HepG2 (cell line): Measurements from ENCODE around the gene TSC22D4. TPM values are rescaled to one million over a fixed set of nuclear protein-coding genes. Genes with fewer than 3 reads are reported as not detected.

Experiments used
- BRD4 ChIP-seq: sonication (generic); formaldehyde crosslinking; IDR thresholded peaks from 2 replicates; pipeline ENCODE4 v1.4.0; 2020; ENCODE audit warnings: missing genetic modification reagents
- DMTF1 ChIP-seq: sonication (generic); formaldehyde crosslinking; IDR thresholded peaks from 2 replicates; pipeline ENCODE4 v1.4.0; 2020; ENCODE audit warnings: mild to moderate bottlenecking, missing genetic modification reagents
- EED ChIP-seq: sonication (generic); formaldehyde crosslinking; IDR thresholded peaks from 2 replicates; pipeline ENCODE4 v1.5.0; 2020; ENCODE audit warnings: mild to moderate bottlenecking, missing genetic modification reagents
- FOSL2 ChIP-seq: sonication (generic); formaldehyde crosslinking; IDR thresholded peaks from 2 replicates; pipeline ENCODE4 v1.4.0; 2020; ENCODE audit warnings: missing genetic modification reagents
- HNRNPK ChIP-seq: fragments of 200-400 bp; formaldehyde crosslinking; IDR thresholded peaks from 2 replicates; pipeline ENCODE4 v1.6.1; 2018; ENCODE audit warnings: low read length, low read depth, moderate library complexity, mild to moderate bottlenecking; ENCODE audit not compliant: poor library complexity, severe bottlenecking
- HOXA9 ChIP-seq: sonication (generic); formaldehyde crosslinking; IDR thresholded peaks from 2 replicates; pipeline ENCODE4 v1.8.1; 2022; ENCODE audit warnings: missing genetic modification reagents, mild to moderate bottlenecking, moderate library complexity, borderline replicate concordance
- IKZF4 ChIP-seq: sonication (generic); formaldehyde crosslinking; IDR thresholded peaks from 2 replicates; pipeline ENCODE4 v1.5.1; 2020; ENCODE audit warnings: borderline replicate concordance, mild to moderate bottlenecking, low read depth, missing genetic modification reagents; ENCODE audit errors: not compliant biosample characterization
- JARID2 ChIP-seq: sonication (generic); formaldehyde crosslinking; IDR thresholded peaks from 2 replicates; pipeline ENCODE4 v1.8.1; 2023; ENCODE audit warnings: missing genetic modification reagents, inconsistent platforms; ENCODE audit not compliant: insufficient replicate concordance
- KMT2A ChIP-seq: sonication (generic); formaldehyde crosslinking; IDR thresholded peaks from 2 replicates; pipeline ENCODE4 v1.4.0; 2020; ENCODE audit warnings: missing genetic modification reagents
- MED13 ChIP-seq: sonication (generic); formaldehyde crosslinking; IDR thresholded peaks from 2 replicates; pipeline ENCODE4 v1.5.0; 2020; ENCODE audit warnings: missing genetic modification reagents
- NFYC ChIP-seq: IDR thresholded peaks from 2 replicates; pipeline ENCODE4 v1.6.1; 2016; ENCODE audit warnings: missing genetic modification reagents, missing compliant biosample characterization
- PBX2 ChIP-seq: IDR thresholded peaks from 2 replicates; pipeline ENCODE4 v1.6.1; 2016; ENCODE audit warnings: control low read depth
- PCBP2 ChIP-seq: fragments of 200-400 bp; formaldehyde crosslinking; optimal IDR thresholded peaks from 2 replicates; pipeline ENCODE3; 2018; ENCODE audit warnings: low read length, low read depth; ENCODE audit not compliant: poor library complexity, severe bottlenecking
- PHB2 ChIP-seq: fragments of 450-650 bp; IDR thresholded peaks from 2 replicates; pipeline ENCODE4 v1.6.1; 2018; ENCODE audit not compliant: partially characterized antibody
- RORA ChIP-seq: sonication (generic); formaldehyde crosslinking; IDR thresholded peaks from 2 replicates; pipeline ENCODE4 v1.5.0; 2020; ENCODE audit warnings: mild to moderate bottlenecking, missing genetic modification reagents, moderate library complexity
- SMARCC2 ChIP-seq: fragments of 450-650 bp; IDR thresholded peaks from 2 replicates; pipeline ENCODE4 v1.6.1; 2017; ENCODE audit warnings: antibody characterized with exemption, mild to moderate bottlenecking
- TCF7L2 ChIP-seq: IDR thresholded peaks from 2 replicates; pipeline ENCODE4 v1.6.1; 2011; ENCODE audit warnings: mild to moderate bottlenecking, low read depth, low read length, moderate library complexity
- TFAP4 ChIP-seq: sonication (generic); IDR thresholded peaks from 2 replicates; pipeline ENCODE4 v1.6.1; 2016; ENCODE audit warnings: low read depth, borderline replicate concordance
- ZBTB42 ChIP-seq: sonication (generic); formaldehyde crosslinking; IDR thresholded peaks from 2 replicates; pipeline ENCODE4 v1.5.0; 2020; ENCODE audit warnings: mild to moderate bottlenecking, missing genetic modification reagents
- ZBTB8A ChIP-seq: sonication (generic); formaldehyde crosslinking; IDR thresholded peaks from 2 replicates; pipeline ENCODE4 v1.4.0; 2020; ENCODE audit warnings: mild to moderate bottlenecking, low read depth, missing genetic modification reagents, borderline replicate concordance
- ZNF3 ChIP-seq: IDR thresholded peaks from 2 replicates; pipeline ENCODE4 v1.7.0; 2017; ENCODE audit warnings: inconsistent platforms
- ZNF33B ChIP-seq: sonication (generic); formaldehyde crosslinking; IDR thresholded peaks from 2 replicates; pipeline ENCODE4 v1.5.1; 2020; ENCODE audit warnings: mild to moderate bottlenecking, missing genetic modification reagents
- ZNF563 ChIP-seq: sonication (generic); formaldehyde crosslinking; IDR thresholded peaks from 2 replicates; pipeline ENCODE4 v1.8.0; 2022; ENCODE audit warnings: mild to moderate bottlenecking, moderate library complexity, missing genetic modification reagents
- ZNF747 ChIP-seq: sonication (generic); formaldehyde crosslinking; IDR thresholded peaks from 2 replicates; pipeline ENCODE4 v1.8.1; 2023; ENCODE audit warnings: missing genetic modification reagents, mild to moderate bottlenecking, borderline replicate concordance
- ZNF768 ChIP-seq: sonication (generic); formaldehyde crosslinking; IDR thresholded peaks from 2 replicates; pipeline ENCODE4 v1.4.0; 2020; ENCODE audit warnings: missing genetic modification reagents
- ZSCAN5A ChIP-seq: sonication (generic); formaldehyde crosslinking; IDR thresholded peaks from 2 replicates; pipeline ENCODE4 v1.8.0; 2022; ENCODE audit warnings: mild to moderate bottlenecking, missing genetic modification reagents, borderline replicate concordance
- polyA plus RNA-seq, 8 experiments: library from polyadenylated mRNA; depleted of rRNA in 3 of 8; stranded (reverse) in 7 of 8; unstranded in 1 of 8; fragments of >200 nt; fragmentation: Illumina TruSeq in 4 of 8; extraction: Trizol in 4 of 8; gene quantifications; 2 replicates each; pipeline versions ENCODE4 v1.2.1 to v1.2.3, GENCODE V29; 2011 to 2016; ENCODE audit warnings: low read depth in 4 of 8, missing spikeins in 1 of 8, mixed read lengths in 1 of 8; ENCODE audit not compliant: insufficient read depth in 1 of 8
- total RNA-seq, 5 experiments: library from RNA; depleted of rRNA; stranded (reverse); fragments of >200 nt; fragmentation: Illumina TruSeq; extraction: Trizol; gene quantifications; 2 replicates each; pipeline ENCODE4 v1.2.3, GENCODE V29; 2016; ENCODE audit warnings: low read depth in 1 of 5

The TSC22D4 gene
- total and polyA plus RNA-seq, 2 of the 13 experiments (the other 11 are each of a cell fraction or from before 2014, with no cell fraction given), result 7.7 to 8.7 TPM

GRCh38 chr7:100428967-100429636, 49.9 kb downstream of the TSC22D4 start (continued):
- TF ChIP-seq PCBP2 (no peak), NFYC (CRISPR knock-in tag) (peak; percentile 40; the same call in 1 of the 2 replicates), SMARCC2 (no peak), ZNF768 (CRISPR knock-in tag) (no peak), EED (CRISPR knock-in tag) (no peak), PHB2 (no peak), ZNF563 (peak; percentile 87; the same call in 1 of the 2 replicates), BRD4 (CRISPR knock-in tag) (no peak; the same call in 1 of the 2 replicates), ZBTB8A (CRISPR knock-in tag) (no peak), PBX2 (CRISPR knock-in tag) (no peak), KMT2A (CRISPR knock-in tag) (no peak), IKZF4 (CRISPR knock-in tag) (no peak), DMTF1 (CRISPR knock-in tag) (no peak), TCF7L2 (no peak), HOXA9 (no peak), TFAP4 (peak; percentile 47; the same call in 1 of the 2 replicates), HNRNPK (no peak), ZNF33B (CRISPR knock-in tag) (no peak), ZNF747 (CRISPR knock-in tag) (no peak), JARID2 (no peak), MED13 (CRISPR knock-in tag) (no peak), ZNF3 (CRISPR knock-in tag) (0 out of 2 replicates have a peak, but pooled peaks have one; percentile 14), ZBTB42 (CRISPR knock-in tag) (no peak), FOSL2 (peak; percentile 19; the same call in 1 of the 2 replicates), RORA (CRISPR knock-in tag) (no peak), ZSCAN5A (no peak)
